Transverse colon (tissue), 4 donors: ENCODE measurements around the gene WIZ. TPM values are rescaled to one million over a fixed set of nuclear protein-coding genes. Genes with fewer than 3 reads are reported as not detected.

ENCODE experiments used
- DNase-seq: peaks from one replicate; pipeline ENCODE4 v3.0.0-alpha.2; 2019
- H3K27ac ChIP-seq, 4 donors: fragments of 200-600 bp; sonication (generic); 2 replicates each; pipeline ENCODE4 v1.5.1; 2016 to 2018; ENCODE audit warnings: inconsistent platforms in 4 of 4
- H3K27me3 ChIP-seq: fragments of 200-600 bp; sonication (generic); 2 replicates; pipeline ENCODE4 v1.5.1; 2017; ENCODE audit warnings: inconsistent platforms
- H3K36me3 ChIP-seq, 4 donors: fragments of 200-600 bp; sonication (generic); 2 replicates each; pipeline ENCODE4 v1.5.1; 2017 to 2019; ENCODE audit warnings: inconsistent platforms in 4 of 4
- H3K4me1 ChIP-seq, 4 donors: fragments of 200-600 bp; sonication (generic); 2 replicates each; pipeline ENCODE4 v1.5.1; 2017 to 2020; ENCODE audit warnings: inconsistent platforms in 4 of 4
- H3K4me3 ChIP-seq, 4 donors: fragments of 200-600 bp; sonication (generic); 1 replicate in 1 of 4; 2 replicates in 3 of 4; pipeline versions ENCODE4 v1.5.1 to v1.6.1; 2017 to 2019; ENCODE audit warnings: inconsistent platforms in 4 of 4
- H3K9me3 ChIP-seq, 2 donors: fragments of 200-600 bp; sonication (generic); 2 replicates each; pipeline ENCODE4 v1.5.1; 2017 to 2019; ENCODE audit warnings: inconsistent platforms in 2 of 2
- CTCF ChIP-seq, 5 experiments: fragments of 200-600 bp in 3 of 5; fragments of 450-650 bp in 2 of 5; sonication (generic) in 3 of 5; IDR thresholded peaks; 1 replicate in 2 of 5; 2 replicates in 3 of 5; pipeline ENCODE4 v1.5.1; 2016 to 2017; ENCODE audit warnings: antibody characterized with exemption in 5 of 5, inconsistent platforms in 3 of 5, mild to moderate bottlenecking in 2 of 5, moderate library complexity in 1 of 5
- EP300 ChIP-seq: sonication (generic); formaldehyde crosslinking; IDR thresholded peaks from one replicate; pipeline ENCODE4 v1.6.1; 2017; ENCODE audit warnings: antibody characterized with exemption, low read depth
- POLR2A ChIP-seq: fragments of 450-650 bp; IDR thresholded peaks from one replicate; pipeline ENCODE4 v1.6.1; 2016; ENCODE audit warnings: antibody characterized with exemption, mild to moderate bottlenecking, moderate library complexity
- POLR2AphosphoS5 ChIP-seq, 3 donors: sonication (generic); formaldehyde crosslinking; IDR thresholded peaks; one replicate each; pipeline ENCODE4 v1.6.1; 2016; ENCODE audit warnings: antibody characterized with exemption in 3 of 3
- WGBS, 2 donors: methylation state at CpG; one replicate each; pipeline ENCODE4 v1.1.5; 2018; ENCODE audit warnings: low coverage in 1 of 2; 5-methylcytosine and 5-hydroxymethylcytosine counted together
- in situ Hi-C, 4 donors: fragments of 200-750 bp; cut with MboI; loops; one replicate each; pipeline versions ENCODE4 v1.15.0 to v1.15.1; 2017; ENCODE audit warnings: low sequenced_read_pairs in 3 of 4, low pct_ligation_motif_present in 1 of 4, low pct_unique_long_range_greater_than_20kb in 1 of 4
- intact Hi-C: fragments of 100-400 bp; cut with DNase I; formaldehyde crosslinking; loops from one replicate; pipeline ENCODE4 v1.15.1; 2023; ENCODE audit warnings: low total_unique reads
- total RNA-seq, 4 donors: library from RNA; depleted of rRNA; stranded (reverse); fragments of >200 nt; gene quantifications; one replicate each; pipeline ENCODE4 v1.1.0, GENCODE V29; 2016

The WIZ gene
- total RNA-seq, 4 donors from 2014 or later = 31.0 to 63.6 (median 42.0) TPM

GRCh38 chr19:15452111-15453047 lies 2.6 kb upstream of the WIZ start:
- Histone ChIP-seq H3K4me3 (peak overlapping the region; percentile 6 to 48 (median 34)), H3K9me3 (no peaks in the 10 kb centered on the region), H3K27ac (peak overlapping the region; percentile 38 to 79 (median 52)), H3K36me3 (no peaks in the 10 kb centered on the region), H3K4me1 (peaks cover 0 to 30% (median 26%) of the 10 kb centered on the region in 4 donors), H3K27me3 (peaks cover 32% of the 10 kb centered on the region)
- in situ Hi-C loops = no loop called here
- intact Hi-C loops = no loop called here
- DNase-seq = peak; percentile 89
- 41% methylated on average over 26 of the region's 37 CpGs; no CpG with 5 or more reads in 1 of the 2 donors for WGBS, 2 donors
- TF ChIP-seq EP300 = no peak
- peak; percentile 77 to 91 (median 77) for TF ChIP-seq POLR2AphosphoS5 (IDR thresholded peaks at IDR 0.05)
- peak; percentile 50 for TF ChIP-seq POLR2A

- Histone ChIP-seq H3K27me3 (peaks cover 13% of the 10 kb centered on the region), H3K36me3 (no peaks in the 10 kb centered on the region), H3K4me1 (peaks cover 0 to 23% (median 21%) of the 10 kb centered on the region in 4 donors), H3K4me3 (no peak overlapping the region), H3K9me3 (no peaks in the 10 kb centered on the region), H3K27ac (peak overlapping the region; percentile 71 to 86 (median 77))
- TF ChIP-seq POLR2AphosphoS5 (IDR thresholded peaks at IDR 0.05) (no peak), CTCF (IDR thresholded peaks at IDR 0.05) (no peak), POLR2A (no peak), EP300 (no peak)
- WGBS, 2 donors = 85% methylated on average over 1 of the region's 1 CpG; no CpG with 5 or more reads in 1 of the 2 donors
- intact Hi-C loops (no loop called here), in situ Hi-C loops (no loop called here)
- DNase-seq = no peak
Observed at GRCh38 chr19:15450528-15450890, 753 bp upstream of the WIZ start.

DNA sequence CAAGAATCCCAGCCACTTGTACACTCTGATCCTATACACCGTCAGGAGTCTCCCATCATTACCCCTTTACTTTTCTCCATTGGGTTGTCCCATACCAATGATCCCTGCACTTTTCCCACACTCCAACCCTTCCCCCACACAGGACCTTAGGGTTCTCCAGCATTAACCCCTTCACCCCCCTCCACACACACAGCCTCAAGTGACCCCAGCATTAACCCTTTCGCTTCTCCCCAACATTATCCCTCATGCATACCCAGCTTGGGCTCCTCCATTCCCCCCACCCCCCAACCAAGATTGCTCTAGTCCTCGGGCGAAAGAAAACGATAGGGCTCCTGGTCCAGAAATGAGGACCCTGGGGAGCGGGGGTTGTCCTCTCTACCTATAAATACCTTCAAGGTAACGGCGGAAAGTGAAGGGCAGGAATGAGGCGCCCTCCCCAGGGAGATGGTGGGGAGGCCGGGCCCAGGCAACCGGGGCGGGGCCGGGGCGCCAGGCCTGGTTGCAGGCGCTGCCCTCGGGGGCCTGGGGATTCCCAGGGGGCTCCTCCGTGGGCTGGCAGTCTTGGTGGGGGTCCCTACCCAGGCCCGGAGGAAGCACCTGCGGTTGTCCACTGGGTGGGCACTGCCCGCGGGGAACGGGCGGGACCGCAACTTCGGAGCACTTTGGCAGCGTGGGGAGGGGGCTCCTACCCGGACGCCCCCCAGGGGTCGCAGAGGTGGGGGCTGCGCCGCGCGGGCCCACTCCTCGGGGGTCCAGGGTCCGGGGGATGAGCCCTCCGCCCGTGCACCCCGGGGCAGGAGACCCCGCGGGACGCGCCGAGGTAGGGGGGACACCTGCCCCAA lies 757 bp downstream of the WIZ start:
- peak overlapping the region; percentile 58 to 83 (median 66) for H3K4me3 ChIP-seq
- intact Hi-C loops (no loop called here), in situ Hi-C loops (loop anchor here in 1 of 4 donors (25.0 kb wide), 1 partner anchor 187 kb away; no protein-coding TSS in a partner anchor)
- H3K36me3 ChIP-seq = no peaks in the 10 kb centered on the region
- 5 to 23% methylated on average over 6 to 17 of the region's 43 CpGs for WGBS, 2 donors
- no peaks in the 10 kb centered on the region for H3K9me3 ChIP-seq
- TF ChIP-seq POLR2AphosphoS5 (IDR thresholded peaks at IDR 0.05) (no peak), CTCF (IDR thresholded peaks at IDR 0.05) (no peak), EP300 (no peak), POLR2A (no peak)
- no peaks in the 10 kb centered on the region for H3K27me3 ChIP-seq
- peak overlapping the region; percentile 71 to 86 (median 77) for H3K27ac ChIP-seq
- no peak for DNase-seq
- peaks cover 0 to 23% (median 21%) of the 10 kb centered on the region in 4 donors for H3K4me1 ChIP-seq

DNA sequence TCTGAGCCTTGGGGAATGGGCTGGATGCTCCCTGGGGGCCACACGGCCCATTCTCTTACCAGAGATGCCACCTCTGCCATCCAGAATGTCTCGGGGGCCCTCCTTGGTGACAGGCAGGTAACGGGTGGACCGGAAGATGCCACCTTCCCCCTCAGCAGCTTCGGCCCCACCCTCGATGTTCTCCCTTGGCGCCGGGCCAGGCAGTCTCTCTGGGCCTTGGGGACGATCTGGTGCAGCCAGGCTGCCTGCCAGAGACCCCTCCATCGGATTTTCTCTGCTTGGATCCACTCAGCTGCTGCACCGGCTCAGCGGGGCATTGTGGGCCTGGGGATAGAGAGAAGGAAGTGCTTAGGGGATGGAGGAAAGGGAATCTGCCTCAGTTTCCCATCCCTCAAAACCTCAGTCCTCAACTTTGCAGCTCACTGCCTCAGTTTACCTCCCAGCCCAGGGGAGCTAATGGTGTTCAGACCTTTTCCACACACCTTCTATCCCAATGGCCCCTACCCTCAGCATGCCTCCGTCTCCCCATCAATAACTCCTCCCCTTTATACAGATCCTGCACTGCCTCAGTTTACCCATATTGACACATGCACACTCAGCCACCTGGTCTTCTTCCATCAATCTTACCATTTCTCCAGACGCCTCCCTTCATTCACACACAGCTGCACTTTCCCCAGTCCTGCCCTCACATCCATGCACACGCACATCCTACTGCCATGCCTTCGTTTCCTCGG lies 1.5 kb downstream of the WIZ start:
- Histone ChIP-seq H3K27ac (peak overlapping the region in 2 of 4 donors; percentile 79 to 86), H3K4me3 (no peak overlapping the region), H3K36me3 (no peaks in the 10 kb centered on the region), H3K4me1 (peaks cover 0 to 17% (median 17%) of the 10 kb centered on the region in 4 donors), H3K9me3 (no peaks in the 10 kb centered on the region), H3K27me3 (no peaks in the 10 kb centered on the region)
- in situ Hi-C loops = loop anchor here in 1 of 4 donors (25.0 kb wide), 1 partner anchor 186 kb away; no protein-coding TSS in a partner anchor
- no peak for DNase-seq
- intact Hi-C loops = no loop called here
- no peak for TF ChIP-seq POLR2A
- TF ChIP-seq POLR2AphosphoS5 (IDR thresholded peaks at IDR 0.05) = no peak
- no peak for TF ChIP-seq CTCF (IDR thresholded peaks at IDR 0.05)
- no peak for TF ChIP-seq EP300
- 19 to 46% methylated on average over 5 to 17 of the region's 17 CpGs for WGBS, 2 donors
